GM23338 (cell line): ENCODE data around the gene TSHZ2. TPM values are rescaled to one million over a fixed set of nuclear protein-coding genes. Genes with fewer than 3 reads are reported as not detected.

Experiments
- ATAC-seq: fragments of 200-7000 bp; cut with Tn5 transposase; 3 replicates; pipeline ENCODE4 v1.9.1; 2020
- DNase-seq: peaks from one replicate; pipeline ENCODE4 v3.0.0-alpha.2; 2015; ENCODE audit warnings: low spot score
- H2AFZ ChIP-seq: fragments of 200-600 bp; sonication (generic); 2 replicates; pipeline ENCODE4 v1.8.0; 2016; ENCODE audit warnings: antibody characterized with exemption, mild to moderate bottlenecking, moderate library complexity
- H3F3A ChIP-seq: fragments of 200-600 bp; sonication (generic); replicated peaks from 2 replicates; pipeline ENCODE4 v1.8.0; 2017; ENCODE audit warnings: antibody characterized with exemption, mixed run types, low read depth
- H3K27ac ChIP-seq: fragments of 200-600 bp; sonication (generic); 2 replicates; pipeline ENCODE4 v1.6.1; 2016; ENCODE audit warnings: low read depth
- H3K27me3 ChIP-seq: fragments of 200-600 bp; sonication (generic); 2 replicates; pipeline ENCODE4 v1.8.0; 2016; ENCODE audit warnings: mild to moderate bottlenecking, mixed run types, moderate library complexity; ENCODE audit not compliant: insufficient read depth
- H3K36me3 ChIP-seq: fragments of 200-600 bp; sonication (generic); 2 replicates; pipeline ENCODE4 v1.8.0; 2016; ENCODE audit warnings: mild to moderate bottlenecking; ENCODE audit not compliant: insufficient read depth
- H3K4me1 ChIP-seq: fragments of 200-600 bp; sonication (generic); 2 replicates; pipeline ENCODE4 v1.8.0; 2016; ENCODE audit warnings: mild to moderate bottlenecking, moderate library complexity; ENCODE audit not compliant: insufficient read depth
- H3K4me2 ChIP-seq: fragments of 200-600 bp; sonication (generic); 2 replicates; pipeline ENCODE4 v1.7.1; 2017; ENCODE audit warnings: mixed run types
- H3K4me3 ChIP-seq: fragments of 200-600 bp; sonication (generic); 2 replicates; pipeline ENCODE4 v1.6.1; 2016; ENCODE audit warnings: mixed run types
- H3K79me2 ChIP-seq: fragments of 200-600 bp; sonication (generic); replicated peaks from 2 replicates; pipeline ENCODE4 v1.8.0; 2017; ENCODE audit warnings: mild to moderate bottlenecking; ENCODE audit not compliant: insufficient read depth
- H3K9me2 ChIP-seq: fragments of 200-600 bp; sonication (generic); 2 replicates; pipeline ENCODE4 v1.8.0; 2017; ENCODE audit not compliant: insufficient read depth
- H4K20me1 ChIP-seq: fragments of 200-600 bp; sonication (generic); replicated peaks from 2 replicates; pipeline ENCODE4 v1.8.0; 2017; ENCODE audit warnings: mild to moderate bottlenecking; ENCODE audit not compliant: insufficient read depth
- H3K27ac Mint-ChIP-seq: 2 replicates; pipeline ENCODE4 v1.8.0; 2020; ENCODE audit warnings: inconsistent platforms, mild to moderate bottlenecking, moderate library complexity, mixed read lengths
- H3K27me3 Mint-ChIP-seq: 3 replicates; pipeline ENCODE4 v1.8.0; 2022; ENCODE audit warnings: low read depth, mild to moderate bottlenecking, moderate library complexity, mixed read lengths, inconsistent platforms; ENCODE audit not compliant: insufficient read depth, poor library complexity
- H3K36me3 Mint-ChIP-seq: 3 replicates; pipeline ENCODE4 v1.8.0; 2021; ENCODE audit warnings: low read depth, mild to moderate bottlenecking, inconsistent platforms, moderate library complexity, mixed read lengths
- H3K4me1 Mint-ChIP-seq: 3 replicates; pipeline ENCODE4 v1.8.0; 2020; ENCODE audit warnings: mild to moderate bottlenecking, inconsistent platforms, mixed read lengths
- H3K4me3 Mint-ChIP-seq: 3 replicates; pipeline ENCODE4 v1.8.0; 2021; ENCODE audit warnings: moderate library complexity, mild to moderate bottlenecking, inconsistent platforms, mixed read lengths
- H3K9me3 Mint-ChIP-seq: 3 replicates; pipeline ENCODE4 v1.8.0; 2020; ENCODE audit warnings: moderate library complexity, mild to moderate bottlenecking, inconsistent platforms, mixed read lengths
- CREB1 ChIP-seq: fragments of 250-450 bp; sonication (Bioruptor Pico); IDR thresholded peaks from 2 replicates; pipeline ENCODE4 v1.5.0; 2020; ENCODE audit warnings: low read depth, mild to moderate bottlenecking, moderate library complexity
- EZH2 ChIP-seq: fragments of 200-600 bp; sonication (generic); IDR thresholded peaks from one replicate; pipeline ENCODE4 v1.8.0; 2017; ENCODE audit warnings: antibody characterized with exemption, mild to moderate bottlenecking, low read depth; ENCODE audit not compliant: unreplicated experiment
- JUNB ChIP-seq: IDR thresholded peaks from one replicate; pipeline ENCODE4 v1.6.1; 2016; ENCODE audit warnings: antibody characterized with exemption; ENCODE audit not compliant: unreplicated experiment
- POLR2AphosphoS5 ChIP-seq: IDR thresholded peaks from 2 replicates; pipeline ENCODE4 v1.6.1; 2016; ENCODE audit warnings: antibody characterized with exemption, low read depth
- ZNF331 ChIP-seq: fragments of 250-450 bp; sonication (Bioruptor Pico); IDR thresholded peaks from 2 replicates; pipeline ENCODE4 v1.5.0; 2020; ENCODE audit warnings: low read depth, mild to moderate bottlenecking, moderate library complexity
- polyA plus RNA-seq: library from polyadenylated mRNA; unstranded; fragments of >200 nt; fragmentation: Nextera tagmentation; extraction: Ambion mirVana; gene quantifications from 2 replicates; pipeline ENCODE4 v1.2.1, GENCODE V29; 2016
- total RNA-seq: library from RNA; depleted of rRNA; stranded (reverse); fragments of >200 nt; shearing (Covaris generic); gene quantifications from 2 replicates; pipeline ENCODE4 v1.2.3, GENCODE V29; 2014
- TF ChIP-seq, protein P1 (sequence below), 2 experiments: fragments of 200-600 bp in 1 of 2; sonication (generic) in 1 of 2; conservative IDR thresholded peaks; 2 replicates each; pipeline versions ENCODE4 v1.5.1 to v1.6.1; 2016 to 2017; ENCODE audit warnings: antibody characterized with exemption in 2 of 2, low read depth in 2 of 2, mild to moderate bottlenecking in 2 of 2, moderate library complexity in 1 of 2

The TSHZ2 gene
- total and polyA plus RNA-seq, 2 experiments from 2014 or later = 0.49 to 1.3 TPM

DNA sequence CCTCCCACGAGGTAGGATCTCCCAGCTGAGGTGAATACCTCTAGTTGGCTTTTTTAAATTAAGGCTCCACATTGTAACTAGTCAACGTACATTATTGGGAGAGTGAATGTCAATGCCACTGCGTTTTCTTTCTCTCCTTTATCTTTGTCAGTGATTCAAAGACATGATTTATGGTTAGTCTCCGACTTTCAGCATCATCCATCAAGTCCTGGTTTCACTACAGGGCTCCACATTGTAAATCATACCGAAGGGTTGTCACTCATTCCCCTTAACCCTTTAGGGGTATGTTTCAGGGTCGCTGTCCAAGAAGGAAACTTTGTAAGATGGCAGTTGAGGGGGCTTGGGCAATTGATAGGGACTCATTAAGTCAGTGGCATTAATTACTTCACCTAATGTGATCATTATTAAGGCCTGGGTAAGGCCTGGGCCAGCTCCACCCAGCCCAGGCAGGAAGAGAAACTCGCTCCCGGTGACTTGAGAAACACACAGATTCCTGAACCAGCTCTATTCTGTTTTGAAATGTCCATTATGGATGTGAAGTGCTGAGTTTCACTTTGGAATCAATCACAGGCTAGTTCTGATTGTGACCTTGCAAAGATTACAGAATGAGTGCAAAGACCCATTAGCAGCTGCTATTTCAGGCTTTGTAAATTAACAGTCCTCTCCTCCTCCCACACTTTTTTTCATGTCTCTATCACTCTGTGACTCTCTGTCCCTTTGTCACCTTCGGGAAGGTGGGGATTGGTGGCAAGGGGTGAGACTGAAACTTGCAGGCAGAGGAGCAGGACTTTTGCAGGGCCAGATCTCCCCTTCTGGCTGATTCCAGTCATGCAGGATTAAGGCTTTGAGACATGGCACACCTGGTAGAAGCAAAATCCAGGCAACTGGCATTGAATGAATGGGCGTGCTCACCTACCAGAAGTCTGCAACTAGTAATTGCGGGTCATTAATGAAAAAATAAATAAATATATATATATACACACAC lies 222.4 kb downstream of the TSHZ2 start:
- H3K36me3 ChIP-seq = no peaks in the 10 kb centered on the region
- Mint-ChIP-seq H3K9me3 (no peaks in the 10 kb centered on the region), H3K27ac (no peak overlapping the region), H3K27me3 (no peaks in the 10 kb centered on the region), H3K36me3 (no peaks in the 10 kb centered on the region), H3K4me1 (peaks cover 8% of the 10 kb centered on the region; the same call in 2 of the 3 replicates), H3K4me3 (no peak overlapping the region)
- peaks cover 7% of the 10 kb centered on the region; the same call in 1 of the 2 replicates for H3K4me1 ChIP-seq
- H2AFZ ChIP-seq = no peak overlapping the region
- H3K27me3 ChIP-seq = no peaks in the 10 kb centered on the region
- no peak overlapping the region for H3K4me2 ChIP-seq
- TF ChIP-seq JUNB = no peak
- TF ChIP-seq, protein P1, sequence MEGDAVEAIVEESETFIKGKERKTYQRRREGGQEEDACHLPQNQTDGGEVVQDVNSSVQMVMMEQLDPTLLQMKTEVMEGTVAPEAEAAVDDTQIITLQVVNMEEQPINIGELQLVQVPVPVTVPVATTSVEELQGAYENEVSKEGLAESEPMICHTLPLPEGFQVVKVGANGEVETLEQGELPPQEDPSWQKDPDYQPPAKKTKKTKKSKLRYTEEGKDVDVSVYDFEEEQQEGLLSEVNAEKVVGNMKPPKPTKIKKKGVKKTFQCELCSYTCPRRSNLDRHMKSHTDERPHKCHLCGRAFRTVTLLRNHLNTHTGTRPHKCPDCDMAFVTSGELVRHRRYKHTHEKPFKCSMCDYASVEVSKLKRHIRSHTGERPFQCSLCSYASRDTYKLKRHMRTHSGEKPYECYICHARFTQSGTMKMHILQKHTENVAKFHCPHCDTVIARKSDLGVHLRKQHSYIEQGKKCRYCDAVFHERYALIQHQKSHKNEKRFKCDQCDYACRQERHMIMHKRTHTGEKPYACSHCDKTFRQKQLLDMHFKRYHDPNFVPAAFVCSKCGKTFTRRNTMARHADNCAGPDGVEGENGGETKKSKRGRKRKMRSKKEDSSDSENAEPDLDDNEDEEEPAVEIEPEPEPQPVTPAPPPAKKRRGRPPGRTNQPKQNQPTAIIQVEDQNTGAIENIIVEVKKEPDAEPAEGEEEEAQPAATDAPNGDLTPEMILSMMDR (conservative IDR thresholded peaks at IDR 0.05; ENCODE audit: low read depth in 2 of 2) = 0 out of 4 replicates have a peak, but pooled peaks of 1 of the 2 experiments have one; percentile 7
- no peaks in the 10 kb centered on the region for H3F3A ChIP-seq
- no peak overlapping the region for H3K27ac ChIP-seq
- no peak overlapping the region for H3K4me3 ChIP-seq
- DNase-seq = no peak
- no peaks in the 10 kb centered on the region for H4K20me1 ChIP-seq
- ATAC-seq = no peak
- H3K9me2 ChIP-seq = no peaks in the 10 kb centered on the region
- H3K79me2 ChIP-seq = no peaks in the 10 kb centered on the region

DNA sequence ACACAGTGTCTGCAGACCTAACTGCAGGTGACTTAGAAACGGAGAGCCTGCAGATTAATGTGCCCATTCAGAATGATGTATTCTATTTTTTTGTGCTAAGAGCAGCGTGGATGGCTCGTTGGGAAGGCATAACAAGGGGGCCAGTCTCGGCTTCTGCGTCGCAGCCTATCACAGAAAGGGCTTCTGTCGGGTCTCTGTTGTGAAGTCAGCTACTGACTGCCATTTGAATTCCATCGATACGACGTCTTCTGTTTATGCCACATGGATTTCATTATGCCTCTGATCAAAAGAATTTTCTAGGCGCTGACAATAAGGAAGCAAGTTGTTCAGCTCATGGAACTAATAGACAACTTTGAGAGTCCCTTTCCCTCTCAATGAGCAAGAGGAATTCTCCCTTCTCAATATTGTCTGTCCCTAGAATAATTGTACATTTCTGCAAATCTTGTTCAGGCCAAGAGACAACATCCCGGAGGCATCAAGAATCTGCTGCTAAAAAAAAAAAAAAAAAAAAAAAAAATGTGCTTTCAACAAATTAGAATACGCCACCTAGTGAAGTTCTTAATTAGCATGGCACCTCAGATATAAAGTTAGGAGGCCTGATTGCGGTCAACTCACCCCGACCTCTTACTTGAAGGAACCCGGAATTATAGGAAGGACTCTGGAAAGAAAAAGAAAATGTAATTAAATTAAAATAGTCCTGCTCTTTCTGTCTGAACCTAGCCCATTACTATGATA lies 223.9 kb downstream of the TSHZ2 start:
- Mint-ChIP-seq H3K27ac (no peak overlapping the region; the same call in 1 of the 2 replicates), H3K36me3 (no peaks in the 10 kb centered on the region), H3K4me3 (no peak overlapping the region), H3K27me3 (no peaks in the 10 kb centered on the region), H3K9me3 (no peaks in the 10 kb centered on the region), H3K4me1 (no peaks in the 10 kb centered on the region)
- H3F3A ChIP-seq = no peaks in the 10 kb centered on the region
- ATAC-seq (no peak), DNase-seq (no peak)
- H2AFZ ChIP-seq = no peak overlapping the region; the same call in 1 of the 2 replicates
- no peaks in the 10 kb centered on the region for H3K4me1 ChIP-seq
- H3K36me3 ChIP-seq = no peaks in the 10 kb centered on the region
- TF ChIP-seq CREB1 (CRISPR knock-in tag) = no peak
- TF ChIP-seq ZNF331 (CRISPR knock-in tag) = no peak
- no peaks in the 10 kb centered on the region for H3K79me2 ChIP-seq
- no peak overlapping the region for H3K4me3 ChIP-seq
- H4K20me1 ChIP-seq = no peaks in the 10 kb centered on the region
- no peak overlapping the region for H3K27ac ChIP-seq
- H3K27me3 ChIP-seq = no peaks in the 10 kb centered on the region
- no peaks in the 10 kb centered on the region for H3K9me2 ChIP-seq
- H3K4me2 ChIP-seq = no peak overlapping the region

DNA sequence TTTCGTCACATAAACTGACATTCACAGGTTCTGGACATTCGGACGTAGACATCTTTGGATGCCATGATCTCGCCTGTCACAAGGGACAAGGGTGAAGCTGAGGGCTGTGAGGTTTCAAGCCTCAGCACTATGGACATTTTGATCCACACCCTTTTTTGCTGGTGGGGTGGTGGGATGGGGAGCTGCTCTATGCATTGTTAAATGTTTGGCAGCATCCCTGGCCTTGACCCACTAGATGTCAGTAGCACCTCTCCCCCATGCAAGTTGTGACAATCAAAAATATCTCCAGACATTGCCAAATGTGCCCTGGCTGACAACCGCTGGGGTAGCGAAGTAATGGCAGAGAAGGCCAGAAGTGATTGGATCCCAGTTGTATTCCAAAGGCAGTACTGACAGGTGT lies 229.4 kb downstream of the TSHZ2 start:
- no peak overlapping the region for H3K4me3 Mint-ChIP-seq
- Histone ChIP-seq H3K36me3 (no peaks in the 10 kb centered on the region), H3K79me2 (no peaks in the 10 kb centered on the region), H3K4me1 (no peaks in the 10 kb centered on the region), H3K4me3 (no peak overlapping the region), H3K27me3 (no peaks in the 10 kb centered on the region), H3K4me2 (no peak overlapping the region), H4K20me1 (no peaks in the 10 kb centered on the region), H2AFZ (no peak overlapping the region), H3K27ac (no peak overlapping the region), H3K9me2 (no peaks in the 10 kb centered on the region), H3F3A (no peaks in the 10 kb centered on the region)
- no peak overlapping the region for H3K27ac Mint-ChIP-seq
- no peak for TF ChIP-seq POLR2AphosphoS5
- TF ChIP-seq EZH2 = no peak
- TF ChIP-seq, protein P1 (conservative IDR thresholded peaks at IDR 0.05; ENCODE audit: low read depth in 2 of 2) = peak; percentile 23 to 48; a peak in 3 of 4 replicates
- ATAC-seq = peak; percentile 32; the same call in 1 of the 3 replicates
- H3K4me1 Mint-ChIP-seq = 0 out of 3 replicates have a peak, but pooled peaks cover 2% of the 10 kb centered on the region
- no peak for DNase-seq
- no peaks in the 10 kb centered on the region for H3K27me3 Mint-ChIP-seq
- no peaks in the 10 kb centered on the region for H3K9me3 Mint-ChIP-seq
- no peaks in the 10 kb centered on the region for H3K36me3 Mint-ChIP-seq
